Activated CD4-positive, alpha-beta T cell treated with anti-CD3 and anti-CD28 coated beads, Interleukin-2, amount 10 ng/mL, durations not matched to agents 24 days and 14 days (primary cell): ENCODE data around the gene NOL3. TPM values are rescaled to one million over a fixed set of nuclear protein-coding genes. Genes with fewer than 3 reads are reported as not detected.
A peak's percentile ranks its signal among the peaks of the same experiment; 100 is the strongest.

ENCODE experiments used
- DNase-seq: peaks from one replicate; pipeline ENCODE4 v3.0.0; 2022
- H3K27ac Mint-ChIP-seq: one replicate; pipeline ENCODE4 v1.8.0; 2022; ENCODE audit warnings: mild to moderate bottlenecking, mixed read lengths
- H3K27me3 Mint-ChIP-seq: one replicate; pipeline ENCODE4 v1.8.0; 2022; ENCODE audit warnings: mixed read lengths
- H3K36me3 Mint-ChIP-seq: one replicate; pipeline ENCODE4 v1.8.0; 2022; ENCODE audit warnings: low read depth, mild to moderate bottlenecking, mixed read lengths
- H3K4me1 Mint-ChIP-seq: one replicate; pipeline ENCODE4 v1.8.0; 2021; ENCODE audit warnings: mixed read lengths
- H3K4me3 Mint-ChIP-seq: one replicate; pipeline ENCODE4 v1.8.0; 2022; ENCODE audit warnings: mild to moderate bottlenecking, moderate library complexity, mixed read lengths
- H3K9me3 Mint-ChIP-seq: one replicate; pipeline ENCODE4 v1.8.0; 2021; ENCODE audit warnings: mixed read lengths
- intact Hi-C: fragments of 100-400 bp; cut with micrococcal nuclease; formaldehyde crosslinking; loops from one replicate; pipeline ENCODE4 v1.15.1; 2023
- total RNA-seq: library from RNA; stranded (reverse); gene quantifications from 2 replicates; pipeline ENCODE4 v1.2.3, GENCODE V29; 2022

Gene NOL3
- total RNA-seq, 1 donor from 2014 or later, result 36.7 TPM

GRCh38 chr16:67183627-67184452, 13.5 kb downstream of the NOL3 start, which contains the start of gene MATCAP1:
MATCAP1 (minus strand) TSS chr16:67183963; CDS start chr16:67180610, 3,353 bp downstream.
- intact Hi-C loops, result loop anchor here (1.0 to 2.0 kb wide), 5 partner anchors 8 to 63 kb away; partner anchors contain the start of genes E2F4, FHOD1 and NOL3
- DNase-seq, result peak; percentile 98
- H3K36me3 Mint-ChIP-seq, result peaks cover 3% of the 10 kb centered on the region
- peak within 1 kb of the TSS; percentile 45 for H3K27ac Mint-ChIP-seq
- no peaks in the 10 kb centered on the region for H3K9me3 Mint-ChIP-seq
- peaks cover 18% of the 10 kb centered on the region for H3K4me1 Mint-ChIP-seq
- H3K27me3 Mint-ChIP-seq, result peaks cover 8% of the 10 kb centered on the region
- H3K4me3 Mint-ChIP-seq, result no peak within 1 kb of the TSS

GRCh38 chr16:67184453-67184994, 14.2 kb downstream of the NOL3 start:
- Mint-ChIP-seq H3K4me3 (no peak overlapping the region), H3K36me3 (peaks cover 2% of the 10 kb centered on the region), H3K27ac (peak overlapping the region; percentile 45), H3K27me3 (peaks cover 8% of the 10 kb centered on the region), H3K4me1 (peaks cover 12% of the 10 kb centered on the region), H3K9me3 (no peaks in the 10 kb centered on the region)
- intact Hi-C loops, result no loop called here
- no peak for DNase-seq

- peak overlapping the region; percentile 75 for H3K27ac Mint-ChIP-seq
- H3K4me3 Mint-ChIP-seq, result no peak overlapping the region
Observed at GRCh38 chr16:67184995-67185650, 14.8 kb downstream of the NOL3 start.

GRCh38 chr16:67185651-67186134, 15.4 kb downstream of the NOL3 start:
- H3K4me3 Mint-ChIP-seq, result no peak overlapping the region
- no peaks in the 10 kb centered on the region for H3K9me3 Mint-ChIP-seq
- no peak for DNase-seq
- no peaks in the 10 kb centered on the region for H3K36me3 Mint-ChIP-seq
- intact Hi-C loops, result loop anchor here (1.0 kb wide), 3 partner anchors 167 to 231 kb away; no protein-coding TSS in a partner anchor
- H3K27me3 Mint-ChIP-seq, result peaks cover 8% of the 10 kb centered on the region
- H3K4me1 Mint-ChIP-seq, result peaks cover 8% of the 10 kb centered on the region
- peak overlapping the region; percentile 75 for H3K27ac Mint-ChIP-seq

More at GRCh38 chr16:67184995-67185650, 14.8 kb downstream of the NOL3 start:
- H3K9me3 Mint-ChIP-seq, result no peaks in the 10 kb centered on the region
- H3K4me1 Mint-ChIP-seq, result peaks cover 8% of the 10 kb centered on the region
- intact Hi-C loops, result loop anchor here (1.0 kb wide), 3 partner anchors 167 to 231 kb away; no protein-coding TSS in a partner anchor
- DNase-seq, result peak; percentile 96
- peaks cover 8% of the 10 kb centered on the region for H3K27me3 Mint-ChIP-seq
- H3K36me3 Mint-ChIP-seq, result no peaks in the 10 kb centered on the region

GRCh38 chr16:67186550-67186950, 16.2 kb downstream of the NOL3 start:
- intact Hi-C loops, result no loop called here
- Mint-ChIP-seq H3K36me3 (peaks cover 2% of the 10 kb centered on the region), H3K4me3 (no peak overlapping the region), H3K9me3 (no peaks in the 10 kb centered on the region), H3K27me3 (peaks cover 8% of the 10 kb centered on the region), H3K4me1 (peaks cover 12% of the 10 kb centered on the region), H3K27ac (no peak overlapping the region)
- no peak for DNase-seq

- no peak overlapping the region for H3K4me3 Mint-ChIP-seq
- H3K4me1 Mint-ChIP-seq, result peaks cover 16% of the 10 kb centered on the region
- peaks cover 8% of the 10 kb centered on the region for H3K27me3 Mint-ChIP-seq
- no peak for DNase-seq
- H3K27ac Mint-ChIP-seq, result no peak overlapping the region
- H3K36me3 Mint-ChIP-seq, result peaks cover 4% of the 10 kb centered on the region
- intact Hi-C loops, result no loop called here
- no peaks in the 10 kb centered on the region for H3K9me3 Mint-ChIP-seq
Observed at GRCh38 chr16:67187175-67187890, 17.0 kb downstream of the NOL3 start.

GRCh38 chr16:67188323-67188722, 18.0 kb downstream of the NOL3 start:
- Mint-ChIP-seq H3K4me1 (peaks cover 22% of the 10 kb centered on the region), H3K36me3 (peaks cover 12% of the 10 kb centered on the region), H3K9me3 (no peaks in the 10 kb centered on the region), H3K27me3 (peaks cover 8% of the 10 kb centered on the region), H3K27ac (no peak overlapping the region), H3K4me3 (no peak overlapping the region)
- DNase-seq, result no peak
- intact Hi-C loops, result no loop called here

- H3K4me1 Mint-ChIP-seq, result peaks cover 27% of the 10 kb centered on the region
- DNase-seq, result no peak
- H3K4me3 Mint-ChIP-seq, result no peak overlapping the region
- intact Hi-C loops, result no loop called here
- no peaks in the 10 kb centered on the region for H3K9me3 Mint-ChIP-seq
- peaks cover 8% of the 10 kb centered on the region for H3K27me3 Mint-ChIP-seq
- no peak overlapping the region for H3K27ac Mint-ChIP-seq
- H3K36me3 Mint-ChIP-seq, result peaks cover 17% of the 10 kb centered on the region
Observed at GRCh38 chr16:67188798-67189197, 18.5 kb downstream of the NOL3 start.

- no peaks in the 10 kb centered on the region for H3K9me3 Mint-ChIP-seq
- peaks cover 7% of the 10 kb centered on the region for H3K27me3 Mint-ChIP-seq
- no peak within 1 kb of the TSS for H3K4me3 Mint-ChIP-seq
- DNase-seq, result no peak
- H3K27ac Mint-ChIP-seq, result no peak within 1 kb of the TSS
- intact Hi-C loops, result no loop called here
- H3K36me3 Mint-ChIP-seq, result peaks cover 27% of the 10 kb centered on the region
- peaks cover 32% of the 10 kb centered on the region for H3K4me1 Mint-ChIP-seq
Observed at GRCh38 chr16:67190041-67190440, 19.7 kb downstream of the NOL3 start, which contains the start of gene EXOC3L1. EXOC3L1 (minus strand) TSS chr16:67190136; CDS start chr16:67189676, 460 bp downstream.

- Mint-ChIP-seq H3K27me3 (peaks cover under 1% of the 10 kb centered on the region), H3K4me3 (no peak overlapping the region), H3K27ac (peak overlapping the region; percentile 88), H3K4me1 (peaks cover 25% of the 10 kb centered on the region), H3K9me3 (no peaks in the 10 kb centered on the region), H3K36me3 (peaks cover 34% of the 10 kb centered on the region)
- DNase-seq, result no peak
- intact Hi-C loops, result no loop called here
Observed at GRCh38 chr16:67190448-67191399, 20.4 kb downstream of the NOL3 start.

- Mint-ChIP-seq H3K4me3 (peak overlapping the region; percentile 93), H3K9me3 (no peaks in the 10 kb centered on the region)
Observed at GRCh38 chr16:67191411-67191994, 21.2 kb downstream of the NOL3 start.

More at GRCh38 chr16:67191411-67191994, 21.2 kb downstream of the NOL3 start:
- Mint-ChIP-seq H3K4me1 (peaks cover 25% of the 10 kb centered on the region), H3K36me3 (peaks cover 40% of the 10 kb centered on the region), H3K27me3 (no peaks in the 10 kb centered on the region), H3K27ac (peak overlapping the region; percentile 88)
- no peak for DNase-seq
- intact Hi-C loops, result no loop called here
